HTERT RPE-1 (cell line): ENCODE results near the gene OCRL.

ENCODE experiments used
- in situ Hi-C: fragments of 300-500 bp; cut with MboI; formaldehyde crosslinking; loops from 4 replicates; pipeline ENCODE4 v1.14.3; 2020; ENCODE audit warnings: low sequenced_read_pairs

Gene OCRL

DNA sequence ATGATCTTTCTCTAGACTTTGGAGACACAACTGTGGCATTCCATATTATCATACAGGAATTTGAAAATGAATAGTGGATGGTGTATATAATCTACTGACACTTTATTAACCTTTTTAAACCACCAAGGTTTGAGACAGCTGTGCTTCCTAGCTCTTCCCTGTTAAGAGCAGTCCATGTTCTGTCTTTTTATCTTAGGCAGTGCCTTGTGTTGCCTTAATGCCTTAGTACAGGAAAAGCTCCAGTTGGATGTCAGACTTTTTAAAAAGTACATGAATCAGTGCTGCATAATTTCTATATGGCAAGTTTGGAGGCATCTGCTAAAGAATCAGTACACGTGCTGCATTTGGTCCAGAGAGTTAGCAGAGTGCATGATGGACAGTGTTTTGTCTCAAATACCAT is 45.1 kb downstream of the OCRL start:
- in situ Hi-C loops: no loop called here

DNA sequence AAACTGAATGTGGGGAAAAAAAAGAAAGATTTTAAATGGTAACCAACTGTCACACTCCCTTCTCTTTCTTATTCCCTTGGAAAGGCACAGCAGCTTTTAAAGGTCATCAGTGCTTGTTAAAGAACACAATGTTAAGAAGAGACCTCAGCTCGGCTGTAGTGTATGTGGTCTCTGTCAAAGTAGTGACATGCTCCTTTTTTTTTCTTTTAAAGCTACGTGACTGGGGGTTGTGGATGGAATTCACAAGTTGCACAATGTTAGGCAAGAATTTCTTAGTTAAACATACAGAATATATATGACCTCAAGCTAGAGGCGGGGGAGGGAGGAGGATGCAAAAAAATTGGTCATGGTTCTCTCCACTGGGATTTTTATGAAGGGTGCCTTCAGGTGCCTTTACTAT is 45.6 kb downstream of the OCRL start:
- in situ Hi-C loops: no loop called here

DNA sequence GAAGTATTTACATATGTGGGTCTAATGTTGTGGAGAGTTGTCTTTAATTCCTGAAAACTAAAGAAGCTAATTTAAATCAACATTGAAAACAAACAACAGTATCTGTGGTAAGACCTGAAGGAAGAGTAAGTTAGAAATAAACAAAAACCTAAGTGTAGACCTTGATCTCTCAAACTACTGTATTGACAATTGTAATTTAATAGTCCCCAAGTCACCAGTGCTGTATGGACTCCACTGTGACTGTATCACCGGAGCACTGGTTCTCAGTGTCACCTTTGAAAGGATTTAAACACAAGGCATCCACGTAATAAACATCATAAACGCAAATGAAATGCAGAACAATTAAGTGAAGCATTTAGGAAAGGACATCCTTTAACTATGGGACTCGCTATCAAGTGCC is 46.4 kb downstream of the OCRL start:
- in situ Hi-C loops: no loop called here

DNA sequence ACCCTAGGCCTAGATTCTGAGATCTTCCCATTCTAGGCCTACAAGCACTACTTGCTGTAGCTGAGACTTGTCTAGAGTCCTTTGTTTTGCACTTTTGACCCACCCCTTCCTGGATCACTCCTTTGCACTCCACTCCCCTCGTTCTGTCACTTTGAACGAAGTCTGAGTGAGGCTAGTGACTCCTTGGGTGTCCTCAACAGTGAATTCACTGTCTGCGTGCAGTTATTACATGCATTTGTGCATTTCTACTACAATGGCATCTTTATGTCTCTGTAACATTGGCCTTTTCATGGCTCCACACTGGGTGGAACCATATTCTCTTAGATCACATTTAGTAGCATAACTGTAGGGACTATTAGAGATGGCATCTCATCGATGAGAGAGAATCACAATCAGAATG is 50.5 kb downstream of the OCRL start:
- in situ Hi-C loops: no loop called here

DNA sequence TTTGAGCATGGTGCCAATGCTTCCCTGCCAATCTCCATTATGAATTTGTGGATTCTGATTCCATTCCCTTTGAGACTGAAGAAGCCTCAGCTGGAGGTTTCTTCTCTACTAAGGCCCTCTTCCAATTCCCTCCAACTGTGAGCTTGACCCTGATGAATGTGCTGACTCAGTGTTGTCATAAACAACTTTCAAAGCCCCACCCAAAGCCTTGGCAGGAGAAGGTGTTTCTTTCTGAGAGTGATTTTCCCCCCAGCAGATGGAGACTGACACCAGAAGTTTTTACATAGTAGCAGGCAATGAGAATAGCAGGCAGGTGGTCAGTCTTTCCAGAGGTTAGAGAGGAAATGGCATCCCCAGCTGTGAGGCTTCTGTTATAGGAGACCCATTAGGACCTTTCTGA is 53.1 kb downstream of the OCRL start:
- in situ Hi-C loops: no loop called here

DNA sequence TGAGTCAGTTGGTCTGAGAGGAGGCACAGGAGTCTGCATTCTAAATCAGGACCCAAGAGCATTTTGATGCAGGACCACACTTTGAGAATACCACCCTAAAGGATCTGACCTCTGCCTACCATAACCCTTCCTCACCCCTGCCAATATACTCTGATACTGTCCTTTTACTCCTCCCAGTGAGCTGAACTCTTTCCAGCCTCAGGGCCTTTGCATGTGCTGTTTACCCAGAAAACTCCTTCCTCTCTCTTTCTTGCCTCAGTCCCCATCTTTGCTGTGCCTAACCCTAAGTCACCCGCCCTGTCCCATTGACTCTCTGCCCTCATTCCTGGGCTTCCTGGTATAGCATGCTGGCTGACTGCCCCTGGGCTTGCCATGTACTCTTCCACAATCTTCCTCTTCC is 54.7 kb downstream of the OCRL start:
- in situ Hi-C loops: no loop called here

DNA sequence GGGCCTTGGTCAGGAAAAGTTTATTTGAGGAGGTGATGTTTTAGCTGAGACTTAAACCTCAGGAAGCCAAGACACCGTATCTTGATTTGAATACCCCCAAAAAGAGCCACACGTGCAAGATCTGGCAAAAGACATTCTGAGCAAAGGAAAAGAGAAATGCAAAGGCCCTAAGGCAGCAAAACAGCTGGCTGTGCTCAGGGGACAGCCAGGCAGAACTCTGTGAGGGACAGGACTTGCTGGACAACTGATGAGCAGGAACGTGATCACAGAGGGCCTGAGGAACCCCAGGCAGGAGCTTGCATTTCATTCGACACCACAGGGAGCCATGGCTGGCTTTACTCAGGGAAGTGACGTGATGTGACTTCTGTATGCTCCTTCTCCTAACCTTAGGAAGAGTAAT is 56.0 kb downstream of the OCRL start:
- in situ Hi-C loops: no loop called here

DNA sequence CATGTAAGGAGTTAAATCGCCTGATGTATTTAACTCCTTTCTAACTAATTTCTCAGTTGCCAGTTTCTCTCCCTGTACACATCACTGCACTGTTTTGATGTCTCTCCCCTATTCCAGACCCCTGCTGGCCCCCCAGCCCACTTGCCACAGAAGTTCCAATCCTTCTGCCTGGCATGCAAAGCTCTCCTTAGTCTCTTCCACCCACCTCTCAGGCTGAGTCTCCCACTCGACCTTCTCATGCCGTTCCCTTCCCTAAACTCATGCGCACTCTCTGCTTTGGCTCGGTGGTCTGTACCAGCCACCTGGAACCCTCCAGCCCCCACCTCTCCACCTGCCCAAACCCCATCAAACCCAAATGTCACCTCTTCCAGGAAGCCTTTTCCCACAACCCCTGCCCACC is 57.8 kb downstream of the OCRL start:
- in situ Hi-C loops: no loop called here

DNA sequence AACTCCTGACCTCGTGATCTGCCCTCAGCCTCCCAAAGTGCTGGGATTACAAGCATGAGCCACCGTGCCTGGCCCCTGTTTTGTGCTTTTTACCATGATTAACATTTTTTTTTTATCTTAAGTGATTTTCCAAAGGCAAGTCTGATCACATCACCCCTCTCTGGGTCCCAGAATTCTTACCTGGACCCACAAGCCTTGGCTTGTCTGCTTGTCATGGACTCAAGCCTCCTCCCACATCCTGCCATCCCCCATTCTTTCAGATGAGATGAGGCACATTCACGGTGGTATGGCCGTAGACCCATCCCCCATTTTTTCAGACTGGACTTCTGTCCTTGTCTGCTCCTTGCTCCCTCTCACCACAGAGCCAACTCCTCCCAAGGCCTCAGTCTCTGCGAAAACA is 59.4 kb downstream of the OCRL start:
- in situ Hi-C loops: no loop called here

DNA sequence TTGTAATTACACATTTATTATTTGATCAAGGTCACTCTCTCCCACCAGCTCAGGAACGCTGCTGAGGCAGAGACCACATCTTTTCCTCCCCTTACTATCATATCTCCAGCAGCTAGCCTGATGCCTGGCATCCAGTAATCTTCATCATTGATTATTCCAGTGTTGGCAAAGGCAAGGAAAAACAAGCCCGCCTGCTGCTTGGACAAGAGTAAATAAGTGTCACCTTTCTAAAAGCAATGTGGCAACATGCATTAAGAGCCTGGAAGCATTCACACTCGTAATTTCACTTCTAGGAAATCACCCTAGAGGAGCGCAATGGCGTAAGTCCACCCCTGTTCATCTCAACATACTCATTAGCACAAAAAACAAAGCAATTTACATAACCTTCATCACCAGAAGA is 59.9 kb downstream of the OCRL start:
- in situ Hi-C loops: no loop called here

DNA sequence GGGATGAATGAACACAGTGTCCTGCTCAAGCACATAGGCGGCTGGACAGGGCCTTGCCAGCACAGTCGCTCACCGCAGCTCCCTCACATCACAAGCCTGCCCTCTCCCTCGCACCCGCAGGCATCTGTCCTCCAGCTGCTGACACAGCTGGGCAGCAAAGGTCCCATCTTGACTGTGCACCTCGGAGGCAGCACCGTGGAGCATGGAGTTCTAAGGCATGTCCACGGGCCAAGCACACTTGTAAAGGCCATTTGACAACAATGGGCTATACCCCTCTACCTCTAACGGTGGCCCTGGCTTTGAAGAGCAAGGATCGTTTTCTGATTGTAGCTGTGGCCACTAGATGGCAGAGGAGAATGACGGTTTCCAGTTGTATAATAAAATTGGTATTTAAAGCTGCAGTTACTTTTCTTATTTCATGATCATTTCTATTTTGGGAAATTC is 60.9 kb downstream of the OCRL start:
- in situ Hi-C loops: no loop called here

DNA sequence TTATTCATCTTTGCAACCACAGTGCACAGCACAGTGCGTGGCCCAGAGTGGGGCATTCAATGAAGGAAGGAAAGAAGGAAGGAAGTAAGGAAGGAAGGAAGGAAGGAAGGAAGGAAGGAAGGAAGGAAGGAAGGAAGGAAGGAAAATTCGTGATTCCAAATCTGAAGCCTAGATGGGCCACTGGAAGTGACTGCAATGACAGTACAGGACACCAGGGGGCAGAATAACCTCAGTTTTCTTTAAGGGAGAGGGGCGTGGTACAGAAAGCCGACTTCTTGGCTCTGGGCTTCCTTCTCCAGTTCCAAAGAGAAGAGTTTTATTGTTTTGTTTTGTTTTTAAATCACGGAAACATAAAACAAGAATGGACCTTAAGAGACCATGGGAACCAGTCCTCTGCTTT is 66.9 kb downstream of the OCRL start:
- in situ Hi-C loops: no loop called here

DNA sequence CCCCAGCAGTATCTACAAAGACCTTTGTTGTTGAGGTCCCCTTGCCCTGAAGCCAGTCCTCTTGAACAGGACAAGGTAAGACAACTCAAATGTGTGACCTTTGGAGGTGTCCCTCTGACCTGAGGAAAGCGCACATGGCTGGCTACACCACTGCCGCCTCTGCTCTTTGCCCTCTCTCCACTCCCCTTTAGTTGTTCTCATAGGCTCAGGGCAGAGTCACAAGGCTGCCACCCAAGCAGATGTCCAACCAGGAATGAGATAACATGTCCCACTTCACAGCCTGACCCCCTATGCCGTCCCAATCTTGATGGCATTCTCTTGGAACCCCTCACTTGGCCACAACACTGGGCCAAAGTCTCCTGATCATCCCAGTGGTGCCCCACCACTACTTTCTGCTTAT is 68.4 kb downstream of the OCRL start:
- in situ Hi-C loops: no loop called here

DNA sequence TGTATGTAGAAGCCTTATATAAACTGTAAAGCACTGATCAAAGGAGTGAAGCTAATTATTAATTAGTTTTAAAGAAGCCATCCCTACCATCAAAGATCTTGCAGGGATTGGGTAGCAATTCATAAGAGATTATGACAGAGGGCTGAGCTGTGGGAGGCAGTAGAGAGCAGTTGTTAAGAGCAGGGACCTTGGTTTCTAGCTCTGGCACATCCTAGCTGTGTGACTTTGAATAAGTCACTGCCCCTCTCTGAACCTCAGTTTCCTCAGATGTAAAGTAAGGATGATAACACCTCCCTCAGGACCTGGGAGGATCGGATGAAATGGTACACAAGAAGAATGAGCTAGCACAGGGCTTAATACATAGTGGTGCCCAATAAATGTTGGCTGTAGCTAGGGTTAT is 69.3 kb downstream of the OCRL start:
- in situ Hi-C loops: no loop called here

DNA sequence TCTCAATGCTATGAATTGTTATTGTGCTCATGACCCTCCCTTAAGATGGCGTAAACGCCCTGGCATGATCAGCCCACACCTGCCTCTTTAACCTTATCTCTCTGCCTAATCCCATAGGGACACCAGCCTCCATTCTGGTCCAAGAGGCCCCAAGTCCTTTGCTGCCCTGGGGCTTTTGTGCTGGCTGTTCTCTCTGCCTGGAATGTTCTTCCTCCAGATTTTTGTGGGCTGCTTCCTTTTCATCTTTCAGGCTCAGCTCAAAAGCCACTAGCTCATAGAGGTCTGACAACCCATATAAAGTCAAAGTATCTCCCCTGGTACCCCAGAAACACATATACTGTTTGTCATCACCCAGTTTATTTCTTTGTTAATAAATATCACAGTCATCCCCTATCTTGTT is 72.3 kb downstream of the OCRL start:
- in situ Hi-C loops: no loop called here

DNA sequence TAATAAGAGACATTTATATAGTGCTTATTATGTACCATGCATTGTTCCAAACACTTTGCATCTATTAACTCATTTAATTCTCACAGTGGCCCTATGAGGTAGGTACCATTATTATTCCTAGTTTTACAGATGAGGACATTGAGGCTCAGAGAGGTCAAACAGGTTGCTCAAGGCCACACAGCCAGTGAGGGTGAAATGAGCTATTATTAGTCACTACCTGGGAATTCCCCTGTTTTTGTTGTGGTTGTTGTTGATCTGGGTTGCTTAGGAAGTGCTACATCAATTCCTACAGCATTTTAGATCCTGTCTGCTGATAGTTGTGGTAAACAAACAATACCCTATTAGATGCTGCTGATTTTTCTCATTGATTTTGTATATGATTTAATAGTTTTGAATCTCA is 73.5 kb downstream of the OCRL start:
- in situ Hi-C loops: no loop called here

DNA sequence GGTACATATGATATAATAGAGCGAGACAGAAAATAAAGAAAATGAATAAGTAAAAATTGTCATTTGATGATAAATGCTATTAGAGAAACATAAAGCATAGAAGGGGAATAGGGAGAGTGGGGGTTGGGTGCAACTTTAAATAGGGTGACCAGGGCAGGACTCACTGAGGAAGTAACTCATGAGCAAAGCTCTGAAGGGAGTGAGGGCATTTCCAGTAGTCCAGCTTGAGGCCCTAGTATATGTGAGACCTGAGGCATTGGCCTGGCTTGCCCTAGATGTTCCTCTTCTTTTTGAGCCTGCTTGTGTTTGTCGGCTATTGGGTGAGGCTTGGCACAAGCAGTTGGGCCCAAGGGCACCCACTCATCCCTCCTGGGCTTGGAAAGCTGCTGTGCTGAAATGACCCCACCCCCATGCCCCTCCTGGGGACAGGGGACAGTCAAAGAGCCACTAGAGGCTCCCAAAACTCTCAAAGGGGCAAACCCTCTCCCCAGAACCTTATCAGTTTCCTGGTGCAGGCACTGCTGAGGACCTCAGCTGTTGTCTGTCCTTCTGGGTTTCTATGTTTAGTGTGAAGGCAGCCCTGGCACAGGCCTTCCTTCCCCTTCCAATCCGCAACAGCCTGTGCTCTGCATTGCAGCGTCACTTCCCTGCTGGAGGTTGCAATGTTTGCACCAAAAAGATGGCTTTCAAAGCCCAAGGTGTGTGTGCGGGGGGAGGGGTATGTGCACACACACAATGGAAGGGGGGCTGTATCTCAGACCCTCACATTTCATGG is 74.6 kb downstream of the OCRL start:
- in situ Hi-C loops: no loop called here

DNA sequence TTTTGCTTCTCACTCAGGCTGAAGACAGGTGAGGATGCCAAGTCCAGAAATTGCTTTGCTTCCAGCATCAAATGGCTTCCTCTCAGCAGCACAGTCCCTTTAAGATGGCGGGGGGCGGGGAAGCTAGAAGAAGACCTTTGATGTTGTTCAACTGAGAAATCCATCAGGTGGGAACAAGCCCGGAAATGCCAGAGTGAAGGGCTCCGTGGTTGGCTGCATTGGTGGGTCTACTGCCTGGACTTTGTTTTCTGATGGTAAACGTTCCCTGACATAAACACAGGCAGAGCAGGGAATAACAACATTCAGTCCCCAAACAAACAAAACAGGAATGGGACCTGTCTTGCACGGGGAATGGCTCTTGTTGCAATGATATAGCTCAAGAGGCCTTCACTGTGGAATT is 77.4 kb downstream of the OCRL start:
- in situ Hi-C loops: no loop called here

DNA sequence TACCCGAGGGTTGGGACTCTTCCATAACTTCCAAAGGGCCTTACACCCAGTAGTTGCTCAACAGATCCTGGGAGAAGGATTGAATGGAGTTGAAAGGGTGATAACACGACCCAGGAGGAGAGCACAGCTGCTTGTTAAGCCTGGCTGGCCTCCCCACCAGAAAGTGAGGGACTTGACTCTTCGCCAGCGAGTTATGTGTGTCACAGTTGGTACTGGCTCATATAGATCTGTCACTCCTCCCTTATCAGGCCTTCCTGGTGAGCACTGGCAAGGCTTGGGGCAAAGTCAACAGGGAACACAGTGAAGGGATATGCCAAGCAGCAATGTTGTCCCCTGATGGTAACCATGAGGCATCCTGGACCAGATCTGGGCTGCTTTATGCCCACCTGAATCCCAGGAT is 78.9 kb downstream of the OCRL start:
- in situ Hi-C loops: no loop called here

DNA sequence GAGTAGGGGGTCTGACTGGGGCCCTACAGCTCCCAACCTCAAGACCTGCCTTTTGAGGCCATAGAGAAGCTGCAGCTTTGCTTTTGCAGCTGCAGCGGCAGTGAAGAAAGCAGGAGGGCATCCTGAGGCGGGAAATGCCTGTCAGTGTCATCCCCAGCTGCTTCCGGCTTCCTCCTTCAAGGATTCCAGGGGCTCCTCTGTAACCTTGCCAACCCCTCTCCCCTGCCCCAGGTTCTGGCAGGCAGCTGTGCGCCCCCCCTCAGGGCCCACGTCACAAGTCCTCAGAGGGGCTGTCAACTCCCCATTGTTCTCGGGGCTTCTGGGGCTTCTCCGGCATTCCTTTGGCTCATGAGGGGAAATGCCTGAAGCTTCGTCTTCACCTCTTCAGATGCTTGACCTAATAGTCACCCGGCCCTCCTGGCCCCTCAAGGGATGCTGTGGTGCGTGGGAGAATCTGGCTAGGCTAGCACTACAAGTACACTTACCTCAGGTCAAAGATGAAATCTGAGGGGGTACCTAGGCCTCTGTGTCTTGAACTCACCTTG is 82.8 kb downstream of the OCRL start:
- in situ Hi-C loops: no loop called here

DNA sequence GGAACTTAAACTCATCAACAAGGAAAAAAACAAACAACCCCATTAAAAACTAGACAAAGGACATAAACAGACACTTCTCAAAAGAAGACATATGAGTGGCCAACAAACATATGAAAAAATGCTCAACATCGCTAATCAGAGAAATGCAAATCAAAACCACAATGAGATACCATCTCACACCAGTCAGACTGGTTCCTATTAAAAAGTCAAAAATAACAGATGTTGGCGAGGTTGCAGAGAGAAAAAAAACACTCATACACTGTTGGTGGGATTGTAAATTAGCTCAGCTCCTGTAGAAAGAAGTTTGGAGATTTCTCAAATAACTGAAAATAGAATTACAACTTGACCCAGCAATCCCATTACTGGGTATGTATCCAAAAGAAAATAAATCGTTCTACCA is 86.0 kb downstream of the OCRL start:
- in situ Hi-C loops: no loop called here

DNA sequence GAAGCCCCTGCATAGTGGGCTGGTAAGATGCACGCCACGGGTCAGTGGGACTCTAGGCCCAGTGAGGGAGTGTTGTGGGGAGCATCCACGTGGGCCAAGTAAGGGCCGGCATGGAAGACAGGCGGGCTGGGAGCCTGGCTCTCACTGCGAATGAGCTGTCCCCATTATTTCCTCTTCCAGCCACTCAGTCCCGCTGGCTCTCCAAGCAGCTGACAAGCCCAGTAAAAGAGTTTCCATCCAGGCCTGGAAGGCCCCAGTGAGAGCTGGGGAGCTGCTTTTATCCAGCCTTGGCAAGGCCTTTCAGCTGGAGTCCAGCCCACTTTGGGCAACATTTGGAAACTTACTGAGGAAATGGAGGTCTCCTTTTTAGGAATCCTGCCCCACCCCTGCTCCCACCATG is 89.8 kb downstream of the OCRL start:
- in situ Hi-C loops: no loop called here

DNA sequence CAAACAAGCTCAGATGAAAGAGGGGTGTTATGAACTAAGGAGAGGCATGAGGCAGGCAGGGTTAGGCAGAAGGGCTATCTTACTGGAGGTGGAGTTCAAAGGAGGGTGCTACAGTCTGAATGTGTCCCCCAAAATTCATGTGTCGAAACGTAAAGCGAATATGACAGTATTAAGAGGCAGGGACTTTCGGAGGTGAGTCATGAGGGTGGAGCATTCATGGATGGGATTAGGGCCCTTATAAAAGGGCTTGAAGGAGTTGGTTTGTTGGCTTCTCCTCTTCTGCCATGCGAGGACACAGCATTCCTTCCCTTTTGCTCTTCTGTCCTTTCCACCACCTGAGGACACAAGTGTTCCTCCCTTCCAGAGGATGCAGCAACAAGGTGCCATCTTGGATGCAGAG is 91.8 kb downstream of the OCRL start:
- in situ Hi-C loops: no loop called here
